Stimulated activated CD4-positive, alpha-beta T cell treated with anti-CD3 and anti-CD28 coated beads, Interleukin-4, amount 100 ng/mL, for 48 hours (primary cell): ENCODE data around the gene VASH1.

Source experiments
- DNase-seq, 2 donors: peaks; one replicate each; pipeline ENCODE4 v3.0.0-alpha.2; 2020; ENCODE audit warnings: low read depth in 2 of 2

The VASH1 gene

GRCh38 chr14:76771437-76771980 is 10.2 kb downstream of the VASH1 start:
- DNase-seq = no peak

GRCh38 chr14:76772300-76773187 is 11.3 kb downstream of the VASH1 start:
- DNase-seq = no peak

GRCh38 chr14:76773188-76773885 is 12.1 kb downstream of the VASH1 start:
- no peak for DNase-seq

- DNase-seq = no peak
Measured at GRCh38 chr14:76773956-76774820, 12.9 kb downstream of the VASH1 start.

- DNase-seq = no peak
Measured at GRCh38 chr14:76774821-76775694, 13.8 kb downstream of the VASH1 start.

GRCh38 chr14:76775695-76776427 is 14.6 kb downstream of the VASH1 start:
- DNase-seq = no peak

- DNase-seq = no peak
Measured at GRCh38 chr14:76776428-76777251, 15.4 kb downstream of the VASH1 start.

GRCh38 chr14:76777721-76778120 is 16.5 kb downstream of the VASH1 start:
- DNase-seq = no peak

GRCh38 chr14:76778546-76779215 is 17.4 kb downstream of the VASH1 start:
- DNase-seq = no peak

- DNase-seq = no peak
Measured at GRCh38 chr14:76779221-76780057, 18.2 kb downstream of the VASH1 start.

- DNase-seq = no peak
Measured at GRCh38 chr14:76780058-76780345, 18.7 kb downstream of the VASH1 start.

- no peak for DNase-seq
Measured at GRCh38 chr14:76780360-76780759, 19.1 kb downstream of the VASH1 start.

- DNase-seq = no peak
Measured at GRCh38 chr14:76780875-76781647, 19.8 kb downstream of the VASH1 start.

GRCh38 chr14:76781648-76782051 is 20.4 kb downstream of the VASH1 start:
- DNase-seq = no peak

GRCh38 chr14:76782115-76782884 is 21.0 kb downstream of the VASH1 start:
- no peak for DNase-seq

GRCh38 chr14:76782885-76783566 is 21.8 kb downstream of the VASH1 start:
- no peak for DNase-seq
